B cell (primary cell): ENCODE results near the gene TSPAN1. TPM values are rescaled to one million over a fixed set of nuclear protein-coding genes. Genes with fewer than 3 reads are reported as not detected.

Experiments
- ATAC-seq: fragments of 200-7000 bp; cut with Tn5 transposase; one replicate; pipeline ENCODE4 v1.10.0; 2021; ENCODE audit warnings: low read depth, mild to moderate bottlenecking, moderate number of reproducible peaks, moderate library complexity
- CTCF ChIA-PET: fragments of 350-600 bp; sonication (Branson Sonifier 250); formaldehyde crosslinking; loops from one replicate; lab custom pipeline; 2021; ENCODE audit warnings: antibody characterized with exemption, inconsistent platforms; lab: Charles Lee
- POLR2A ChIA-PET: fragments of 350-600 bp; sonication (Branson Sonifier 250); formaldehyde crosslinking; loops from one replicate; lab custom pipeline; 2021; ENCODE audit warnings: antibody characterized with exemption; lab: Charles Lee
- DNase-seq: peaks from one replicate; pipeline ENCODE4 v3.0.0; 2013
- H2AFZ ChIP-seq: 2 replicates; pipeline ENCODE4 v1.6.1; 2012; ENCODE audit warnings: mild to moderate bottlenecking, low read depth, low read length; ENCODE audit not compliant: insufficient read depth, poor library complexity, severe bottlenecking
- H3K27ac ChIP-seq, 2 donors: 1 replicate in 1 of 2; 2 replicates in 1 of 2; pipeline ENCODE4 v1.5.1; 2012 to 2013; ENCODE audit warnings: low read length in 2 of 2, mild to moderate bottlenecking in 2 of 2, moderate library complexity in 1 of 2
- H3K27me3 ChIP-seq, 4 experiments: fragments of 200-600 bp in 1 of 4; sonication (generic) in 1 of 4; replicated peaks in 1 of 4; 1 replicate in 2 of 4; 2 replicates in 2 of 4; pipeline versions ENCODE4 v1.6.1 to v1.7.0; 2013 to 2016; ENCODE audit warnings: low read length in 3 of 4, mild to moderate bottlenecking in 2 of 4, mixed read lengths in 1 of 4, moderate library complexity in 1 of 4; ENCODE audit not compliant: insufficient read depth in 4 of 4, control insufficient read depth in 3 of 4; ENCODE audit errors: control extremely low read depth in 1 of 4
- H3K36me3 ChIP-seq, 2 experiments: replicated peaks in 1 of 2; 1 replicate in 1 of 2; 2 replicates in 1 of 2; pipeline versions ENCODE4 v1.6.1 to v1.7.1; 2013; ENCODE audit warnings: low read length in 1 of 2; ENCODE audit not compliant: insufficient read depth in 2 of 2, control insufficient read depth in 1 of 2; ENCODE audit errors: control extremely low read depth in 1 of 2, extremely low read depth in 1 of 2
- H3K4me1 ChIP-seq, 2 donors: fragments of 200-600 bp in 1 of 2; sonication (generic) in 1 of 2; 1 replicate in 1 of 2; 2 replicates in 1 of 2; pipeline versions ENCODE4 v1.5.1 to v1.6.1; 2013 to 2017; ENCODE audit warnings: low read length in 2 of 2; ENCODE audit not compliant: control insufficient read depth in 2 of 2, insufficient read depth in 2 of 2
- H3K4me2 ChIP-seq: replicated peaks from 2 replicates; pipeline ENCODE3; 2012; ENCODE audit warnings: mild to moderate bottlenecking, low read depth, low read length; ENCODE audit not compliant: poor library complexity, severe bottlenecking
- H3K4me3 ChIP-seq, 5 experiments: fragments of 200-600 bp in 1 of 5; sonication (generic) in 1 of 5; 1 replicate in 3 of 5; 2 replicates in 2 of 5; pipeline versions ENCODE4 v1.5.1 to v1.7.0; 2011 to 2016; ENCODE audit warnings: low read length in 4 of 5, mild to moderate bottlenecking in 4 of 5, low read depth in 2 of 5, control low read depth in 1 of 5, moderate library complexity in 1 of 5; ENCODE audit not compliant: insufficient read depth in 1 of 5; ENCODE audit errors: control extremely low read depth in 1 of 5, extremely low read depth in 1 of 5
- H3K79me2 ChIP-seq: fragments of 200-600 bp; sonication (generic); one replicate; pipeline ENCODE4 v1.6.0; 2016; ENCODE audit warnings: low read length; ENCODE audit not compliant: control insufficient read depth, insufficient read depth
- H3K9ac ChIP-seq: fragments of 200-600 bp; sonication (generic); 2 replicates; pipeline ENCODE4 v1.6.1; 2017; ENCODE audit warnings: mild to moderate bottlenecking, low read length, moderate library complexity
- H3K9me3 ChIP-seq, 3 donors: one replicate each; pipeline versions ENCODE4 v1.6.1 to v1.7.1; 2013; ENCODE audit warnings: low read length in 2 of 3; ENCODE audit not compliant: control insufficient read depth in 2 of 3, insufficient read depth in 1 of 3; ENCODE audit errors: control extremely low read depth in 1 of 3
- H4K20me1 ChIP-seq: 2 replicates; pipeline ENCODE4 v1.6.0; 2012; ENCODE audit warnings: mild to moderate bottlenecking, low read length; ENCODE audit not compliant: insufficient read depth, control insufficient read depth, poor library complexity, severe bottlenecking
- H3K27ac Mint-ChIP-seq: one replicate; pipeline ENCODE4 v1.8.0; 2021; ENCODE audit warnings: mixed read lengths
- H3K27me3 Mint-ChIP-seq: one replicate; pipeline ENCODE4 v1.8.0; 2021; ENCODE audit warnings: mixed read lengths
- H3K4me1 Mint-ChIP-seq: one replicate; pipeline ENCODE4 v1.8.0; 2021; ENCODE audit warnings: mixed read lengths
- H3K4me3 Mint-ChIP-seq: one replicate; pipeline ENCODE4 v1.8.0; 2021; ENCODE audit warnings: mixed read lengths
- H3K9me3 Mint-ChIP-seq: one replicate; pipeline ENCODE4 v1.8.0; 2022; ENCODE audit warnings: mixed read lengths; ENCODE audit not compliant: insufficient read depth
- EZH2 ChIP-seq: IDR thresholded peaks from 2 replicates; pipeline ENCODE4 v1.6.1; 2012; ENCODE audit warnings: borderline replicate concordance, low read depth, mild to moderate bottlenecking, moderate library complexity, low read length; ENCODE audit not compliant: insufficient read depth, poor library complexity, severe bottlenecking
- WGBS: methylation state at CpG from one replicate; pipeline ENCODE4 v1.1.5; 2013; ENCODE audit warnings: missing lambda C conversion rate; ENCODE audit not compliant: insufficient coverage; 5-methylcytosine and 5-hydroxymethylcytosine counted together
- intact Hi-C: fragments of 100-400 bp; cut with micrococcal nuclease; formaldehyde crosslinking; loops from one replicate; pipeline ENCODE4 v1.10.0; 2022
- polyA plus RNA-seq: library from polyadenylated mRNA; depleted of rRNA; stranded (reverse); fragments of >200 nt; gene quantifications from 2 replicates; pipeline ENCODE4 v1.2.3, GENCODE V29; 2012
- total RNA-seq, 2 donors: library from RNA; stranded (reverse); fragments of 120-200 nt in 1 of 2; gene quantifications; 1 replicate in 1 of 2; 2 replicates in 1 of 2; pipeline versions ENCODE4 v1.2.3 to v1.2.4, GENCODE V29; 2013 to 2022
- TF ChIP-seq, protein P1 (sequence below): fragments of 200-600 bp; IDR thresholded peaks from one replicate; pipeline ENCODE4 v1.8.0; 2022; ENCODE audit warnings: antibody characterized with exemption, mild to moderate bottlenecking

Gene TSPAN1
- total and polyA plus RNA-seq, 2 donors (not counting 1 experiment from before 2014, with no cell fraction given) = not detected

DNA sequence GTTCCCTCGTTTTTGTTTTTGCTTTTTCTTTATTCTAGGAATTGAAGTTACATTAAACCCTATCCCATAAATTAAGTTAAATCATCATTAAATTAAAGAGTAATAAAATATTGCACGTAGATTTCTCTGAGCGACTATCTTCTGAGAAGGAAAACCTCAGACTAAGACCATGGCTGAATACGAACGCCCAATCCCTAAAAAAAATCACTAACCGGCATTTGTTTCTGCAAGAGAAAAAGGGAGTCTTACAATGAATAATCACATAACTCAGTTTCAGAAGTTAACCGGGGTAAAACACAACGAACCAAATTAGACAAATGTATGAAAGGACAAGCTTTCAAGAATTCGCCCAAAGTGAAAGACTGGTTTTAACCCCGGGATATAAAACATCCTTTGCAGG, 43.8 kb upstream of the TSPAN1 start:
- H3K4me3 ChIP-seq = peak overlapping the region in 1 of 5 experiments; percentile 27
- no peak overlapping the region for H3K9ac ChIP-seq
- peaks cover 0 to 35% (median 22%) of the 10 kb centered on the region in 4 experiments for H3K27me3 ChIP-seq
- Mint-ChIP-seq H3K9me3 (no peaks in the 10 kb centered on the region), H3K4me1 (peaks cover 23% of the 10 kb centered on the region), H3K4me3 (peak overlapping the region; percentile 59), H3K27ac (no peak overlapping the region), H3K27me3 (peaks cover 45% of the 10 kb centered on the region)
- peak; percentile 86 for TF ChIP-seq EZH2
- TF ChIP-seq, protein P1, sequence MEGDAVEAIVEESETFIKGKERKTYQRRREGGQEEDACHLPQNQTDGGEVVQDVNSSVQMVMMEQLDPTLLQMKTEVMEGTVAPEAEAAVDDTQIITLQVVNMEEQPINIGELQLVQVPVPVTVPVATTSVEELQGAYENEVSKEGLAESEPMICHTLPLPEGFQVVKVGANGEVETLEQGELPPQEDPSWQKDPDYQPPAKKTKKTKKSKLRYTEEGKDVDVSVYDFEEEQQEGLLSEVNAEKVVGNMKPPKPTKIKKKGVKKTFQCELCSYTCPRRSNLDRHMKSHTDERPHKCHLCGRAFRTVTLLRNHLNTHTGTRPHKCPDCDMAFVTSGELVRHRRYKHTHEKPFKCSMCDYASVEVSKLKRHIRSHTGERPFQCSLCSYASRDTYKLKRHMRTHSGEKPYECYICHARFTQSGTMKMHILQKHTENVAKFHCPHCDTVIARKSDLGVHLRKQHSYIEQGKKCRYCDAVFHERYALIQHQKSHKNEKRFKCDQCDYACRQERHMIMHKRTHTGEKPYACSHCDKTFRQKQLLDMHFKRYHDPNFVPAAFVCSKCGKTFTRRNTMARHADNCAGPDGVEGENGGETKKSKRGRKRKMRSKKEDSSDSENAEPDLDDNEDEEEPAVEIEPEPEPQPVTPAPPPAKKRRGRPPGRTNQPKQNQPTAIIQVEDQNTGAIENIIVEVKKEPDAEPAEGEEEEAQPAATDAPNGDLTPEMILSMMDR = no peak
- peak overlapping the region; percentile 34 for H3K4me2 ChIP-seq
- no peaks in the 10 kb centered on the region for H4K20me1 ChIP-seq
- ChIA-PET CTCF (interaction anchor here (1.0 to 2.5 kb wide), 2 partner anchors 93 to 95 kb away, joined by 3 to 9 read pairs; no protein-coding TSS in a partner anchor), POLR2A (interaction anchor here (0.6 kb wide), 1 partner anchor 109 kb away, joined by 3 read pairs; no protein-coding TSS in a partner anchor)
- no peak overlapping the region for H2AFZ ChIP-seq
- 0% methylated on average over 3 of the region's 10 CpGs for WGBS
- H3K27ac ChIP-seq = no peak overlapping the region
- H3K4me1 ChIP-seq = peaks cover 17 to 20% of the 10 kb centered on the region in 2 donors
- no peaks in the 10 kb centered on the region for H3K79me2 ChIP-seq
- intact Hi-C loops = loop anchor here (5.0 kb wide), 1 partner anchor 171 kb away; the partner anchor contains the start of genes LRRC41 and UQCRH
- ATAC-seq (no peak), DNase-seq (peak; percentile 30)
- H3K36me3 ChIP-seq = no peaks in the 10 kb centered on the region
- peaks cover 0 to 2% (median 0%) of the 10 kb centered on the region in 3 donors for H3K9me3 ChIP-seq
